Dedifferentiated amniotic fluid mesenchymal stem cell (primary cell): ENCODE measurements around the gene MAGOHB.
"Not testable (repeated sequence)": the region's sequence is repeated elsewhere in the genome, so short reads cannot be mapped to it uniquely, and the experiment has no call there.

ENCODE experiments used
- DNase-seq: peaks from one replicate; pipeline ENCODE4 v3.0.0-alpha.2; 2016; ENCODE audit errors: extremely low spot score

MAGOHB gene

GRCh38 chr12:10612984-10613348, 443 bp downstream of the MAGOHB start:
- DNase-seq: no peak

GRCh38 chr12:10612110-10612509, 1.3 kb downstream of the MAGOHB start:
- no peak for DNase-seq

- not testable (repeated sequence) for DNase-seq
These were observed 2.2 kb downstream of the MAGOHB start for GRCh38 chr12:10611258-10611657.

- no peak for DNase-seq
These were observed 3.2 kb downstream of the MAGOHB start for GRCh38 chr12:10610188-10610587.

GRCh38 chr12:10607885-10608458, 5.4 kb downstream of the MAGOHB start:
- no peak for DNase-seq

- DNase-seq: no peak
These were observed 11.5 kb downstream of the MAGOHB start for GRCh38 chr12:10601860-10602259.

- no peak for DNase-seq
These were observed 12.4 kb downstream of the MAGOHB start for GRCh38 chr12:10600988-10601387.

- no peak for DNase-seq
These were observed 17.5 kb downstream of the MAGOHB start for GRCh38 chr12:10595881-10596280.

GRCh38 chr12:10590966-10591365, 22.4 kb downstream of the MAGOHB start:
- DNase-seq: no peak

GRCh38 chr12:10584415-10584814, 29.0 kb downstream of the MAGOHB start:
- no peak for DNase-seq

GRCh38 chr12:10582704-10583103, 30.7 kb downstream of the MAGOHB start:
- no peak for DNase-seq

- not testable (repeated sequence) for DNase-seq
These were observed 31.3 kb downstream of the MAGOHB start for GRCh38 chr12:10582133-10582532.

- no peak for DNase-seq
These were observed 39.1 kb downstream of the MAGOHB start for GRCh38 chr12:10574307-10574706.

- DNase-seq: not testable (repeated sequence)
These were observed 41.4 kb downstream of the MAGOHB start for GRCh38 chr12:10572021-10572490.

GRCh38 chr12:10571141-10571540, 42.3 kb downstream of the MAGOHB start:
- DNase-seq: no peak

GRCh38 chr12:10567813-10568212, 45.6 kb downstream of the MAGOHB start:
- no peak for DNase-seq

GRCh38 chr12:10563966-10564365, 49.4 kb downstream of the MAGOHB start:
- DNase-seq: no peak

GRCh38 chr12:10563002-10563401, 50.4 kb downstream of the MAGOHB start:
- DNase-seq: no peak

- DNase-seq: peak; percentile 46
These were observed 51.0 kb downstream of the MAGOHB start for GRCh38 chr12:10562306-10562933.

GRCh38 chr12:10559244-10559643, 54.2 kb downstream of the MAGOHB start:
- no peak for DNase-seq

GRCh38 chr12:10558789-10559188, 54.6 kb downstream of the MAGOHB start:
- DNase-seq: no peak

GRCh38 chr12:10558301-10558700, 55.1 kb downstream of the MAGOHB start:
- no peak for DNase-seq

GRCh38 chr12:10557766-10558165, 55.6 kb downstream of the MAGOHB start:
- no peak for DNase-seq

GRCh38 chr12:10557329-10557728, 56.1 kb downstream of the MAGOHB start:
- DNase-seq: no peak
